Measurements from ENCODE around the gene RSKR.
A peak's percentile ranks its signal among the peaks of the same experiment; 100 is the strongest.
"Not testable (repeated sequence)": the region's sequence is repeated elsewhere in the genome, so short reads cannot be mapped to it uniquely, and the experiment has no call there.

The RSKR gene

GRCh38 chr17:28577466-28577824 lies 36.5 kb downstream of the RSKR start:
- Histone ChIP-seq H3K27ac (ENCODE audit: poor library complexity, severe bottlenecking) (peak overlapping the region; percentile 49), H3K4me1 (ENCODE audit: insufficient read depth, poor library complexity, severe bottlenecking) (peaks cover 4% of the 10 kb centered on the region), H3K4me3 (ENCODE audit: severe bottlenecking) (no peak overlapping the region), H3K27me3 (ENCODE audit: insufficient read depth, poor library complexity, severe bottlenecking) (no peaks in the 10 kb centered on the region), H3K36me3 (ENCODE audit: low read depth) (peaks cover 48% of the 10 kb centered on the region), H3K9me3 (ENCODE audit: severe bottlenecking) (no peaks in the 10 kb centered on the region)
- no peak for ATAC-seq (ENCODE audit: low read depth)
- no peak for TF ChIP-seq CTCF (IDR thresholded peaks at IDR 0.05; ENCODE audit: poor library complexity, severe bottlenecking)
- DNase-seq (ENCODE audit: low spot score) = no peak

GRCh38 chr17:28576758-28577465 lies 37.1 kb downstream of the RSKR start, which contains the start of gene ALDOC:
TSS of gene ALDOC (minus strand) at chr17:28576895. CDS start at chr17:28575532, 1,363 bp downstream.
- no peaks in the 10 kb centered on the region for H3K9me3 ChIP-seq (ENCODE audit: severe bottlenecking)
- no peak for TF ChIP-seq CTCF (IDR thresholded peaks at IDR 0.05; ENCODE audit: poor library complexity, severe bottlenecking)
- peak within 1 kb of the TSS; percentile 42 for H3K4me3 ChIP-seq (ENCODE audit: severe bottlenecking)
- H3K4me1 ChIP-seq (ENCODE audit: insufficient read depth, poor library complexity, severe bottlenecking) = peaks cover 4% of the 10 kb centered on the region
- H3K36me3 ChIP-seq (ENCODE audit: low read depth) = peaks cover 46% of the 10 kb centered on the region
- peak; percentile 96 for DNase-seq (ENCODE audit: low spot score)
- ATAC-seq (ENCODE audit: low read depth) = peak; percentile 86
- peak within 1 kb of the TSS; percentile 49 for H3K27ac ChIP-seq (ENCODE audit: poor library complexity, severe bottlenecking)
- H3K27me3 ChIP-seq (ENCODE audit: insufficient read depth, poor library complexity, severe bottlenecking) = no peaks in the 10 kb centered on the region

- not testable (repeated sequence) for H3K27me3 ChIP-seq (ENCODE audit: insufficient read depth, poor library complexity, severe bottlenecking); H3K4me1 ChIP-seq (ENCODE audit: insufficient read depth, poor library complexity, severe bottlenecking); ATAC-seq (ENCODE audit: low read depth); DNase-seq (ENCODE audit: low spot score); H3K9me3 ChIP-seq (ENCODE audit: severe bottlenecking)
- Histone ChIP-seq H3K4me3 (ENCODE audit: severe bottlenecking) (peak overlapping the region; percentile 42), H3K36me3 (ENCODE audit: low read depth) (peaks cover 46% of the 10 kb centered on the region), H3K27ac (ENCODE audit: poor library complexity, severe bottlenecking) (peak overlapping the region; percentile 49)
Measured at GRCh38 chr17:28576016-28576415, 38.0 kb downstream of the RSKR start.

- no peak for ATAC-seq (ENCODE audit: low read depth)
- H3K36me3 ChIP-seq (ENCODE audit: low read depth) = peaks cover 41% of the 10 kb centered on the region
- no peak overlapping the region for H3K4me3 ChIP-seq (ENCODE audit: severe bottlenecking)
Measured at GRCh38 chr17:28575126-28575795, 38.7 kb downstream of the RSKR start.

GRCh38 chr17:28574526-28574925 lies 39.5 kb downstream of the RSKR start:
- H3K27ac ChIP-seq (ENCODE audit: poor library complexity, severe bottlenecking) = no peak overlapping the region
- H3K9me3 ChIP-seq (ENCODE audit: severe bottlenecking) = no peaks in the 10 kb centered on the region
- TF ChIP-seq CTCF (IDR thresholded peaks at IDR 0.05; ENCODE audit: poor library complexity, severe bottlenecking) = no peak
- no peak for DNase-seq (ENCODE audit: low spot score)
- H3K4me1 ChIP-seq (ENCODE audit: insufficient read depth, poor library complexity, severe bottlenecking) = peaks cover 11% of the 10 kb centered on the region
- no peaks in the 10 kb centered on the region for H3K27me3 ChIP-seq (ENCODE audit: insufficient read depth, poor library complexity, severe bottlenecking)
- H3K4me3 ChIP-seq (ENCODE audit: severe bottlenecking) = no peak overlapping the region
- no peak for ATAC-seq (ENCODE audit: low read depth)
- H3K36me3 ChIP-seq (ENCODE audit: low read depth) = peaks cover 44% of the 10 kb centered on the region

More at GRCh38 chr17:28575126-28575795, 38.7 kb downstream of the RSKR start:
- H3K9me3 ChIP-seq (ENCODE audit: severe bottlenecking) = no peaks in the 10 kb centered on the region
- H3K4me1 ChIP-seq (ENCODE audit: insufficient read depth, poor library complexity, severe bottlenecking) = peaks cover 5% of the 10 kb centered on the region
- TF ChIP-seq CTCF (IDR thresholded peaks at IDR 0.05; ENCODE audit: poor library complexity, severe bottlenecking) = no peak
- no peaks in the 10 kb centered on the region for H3K27me3 ChIP-seq (ENCODE audit: insufficient read depth, poor library complexity, severe bottlenecking)
- no peak overlapping the region for H3K27ac ChIP-seq (ENCODE audit: poor library complexity, severe bottlenecking)
- no peak for DNase-seq (ENCODE audit: low spot score)

Data from RWPE2 (cell line).